ENCODE measurements around the gene PRR33.

Gene PRR33

DNA sequence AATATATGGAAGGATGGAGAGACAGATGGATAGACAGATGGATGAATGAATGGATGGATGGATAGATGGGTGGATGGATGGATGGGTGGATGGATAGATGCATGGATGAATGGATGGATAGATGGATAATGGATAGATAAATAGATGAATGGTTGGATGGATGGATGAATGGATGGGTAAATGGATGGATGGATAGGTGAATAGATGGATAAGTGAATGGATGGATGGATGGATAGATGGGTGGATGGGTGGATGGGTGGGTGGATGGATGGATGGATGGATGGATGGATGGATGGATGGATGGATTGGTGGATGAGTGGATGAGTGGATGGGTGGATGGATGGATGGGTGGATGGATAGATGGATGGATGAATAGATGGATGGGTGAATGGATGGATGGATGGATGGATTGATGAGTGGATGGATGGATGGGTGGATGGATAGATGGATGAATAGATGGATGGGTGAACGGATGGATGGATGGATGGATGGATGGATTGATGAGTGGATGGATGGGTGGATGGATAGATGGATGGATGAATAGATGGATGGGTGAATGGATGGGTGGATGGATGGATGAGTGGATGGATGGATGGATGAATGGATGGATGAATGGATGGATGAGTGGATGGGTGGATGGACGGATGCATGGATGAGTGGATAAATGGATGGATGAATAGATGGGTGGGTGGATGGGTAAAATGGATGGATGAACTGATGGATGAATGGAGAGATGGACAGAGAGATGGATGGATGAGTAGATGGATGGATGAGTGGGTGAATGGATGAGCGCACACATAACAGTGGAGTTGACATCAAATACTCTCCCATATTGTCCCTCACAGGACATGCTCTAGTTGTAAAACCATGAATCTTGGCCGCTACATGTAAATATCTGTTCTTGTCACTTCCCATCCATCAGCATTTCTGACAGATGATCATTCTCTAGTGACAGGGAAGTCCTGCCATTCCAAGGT is 30.0 kb downstream of the PRR33 start:
- no peak for DNase-seq

DNA sequence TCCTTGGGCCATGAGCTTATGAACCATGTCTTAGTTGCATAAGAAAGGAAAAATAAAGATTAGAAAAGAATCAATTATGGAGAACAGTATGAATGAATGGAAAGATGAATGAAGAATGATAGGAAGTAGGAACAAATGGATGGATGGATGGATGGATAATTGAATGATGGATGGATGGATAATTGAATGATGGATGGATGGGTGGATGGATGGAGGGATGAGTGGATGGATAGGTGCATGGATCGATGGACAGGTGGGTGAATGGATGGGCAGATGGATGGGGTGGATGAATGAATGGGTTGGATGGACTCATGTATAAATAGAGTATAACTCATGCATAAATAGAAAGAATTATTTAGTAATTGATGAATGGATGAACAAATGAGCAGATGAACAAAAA is 31.6 kb downstream of the PRR33 start:
- DNase-seq, result no peak

DNA sequence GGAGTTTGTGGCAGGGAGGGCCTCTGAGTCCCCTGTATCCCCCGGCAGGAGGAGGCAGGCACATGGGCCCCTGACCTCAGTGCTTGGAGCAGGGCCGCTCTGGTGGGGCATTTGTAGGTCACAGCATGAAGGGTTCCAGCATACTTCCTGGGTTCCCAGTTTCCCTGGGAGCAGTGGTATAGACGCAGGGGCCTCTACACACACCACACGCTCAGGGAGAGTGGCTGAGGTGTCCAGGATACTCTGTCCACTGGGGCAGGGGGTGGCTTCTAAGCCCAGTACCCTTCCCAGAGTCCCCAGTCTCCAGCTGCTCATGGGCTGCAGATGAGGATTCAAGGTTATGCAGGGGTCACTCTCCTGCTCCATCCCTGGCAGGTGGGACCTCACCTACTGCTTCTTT is 32.7 kb downstream of the PRR33 start:
- DNase-seq, result no peak

DNA sequence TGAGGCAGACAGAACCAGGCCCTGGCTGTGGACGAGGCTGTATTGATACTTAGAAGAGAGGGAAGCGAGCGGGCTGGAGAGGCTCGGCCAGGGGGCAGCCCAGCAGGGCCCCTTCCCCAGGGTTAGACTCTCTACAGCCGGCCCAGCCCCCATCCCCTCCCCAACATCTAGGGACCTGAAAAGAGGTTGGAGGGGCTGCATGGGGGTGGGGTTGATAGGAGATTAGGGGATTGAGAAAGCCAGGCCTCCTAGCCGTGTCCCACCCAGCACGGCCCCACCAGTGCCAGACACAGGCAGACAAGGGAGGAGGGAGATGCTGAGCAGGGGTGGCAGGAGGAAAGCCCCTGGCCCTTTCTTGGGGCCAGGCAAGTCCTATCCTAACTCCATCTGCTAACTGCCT is 33.1 kb downstream of the PRR33 start:
- no peak for DNase-seq

DNA sequence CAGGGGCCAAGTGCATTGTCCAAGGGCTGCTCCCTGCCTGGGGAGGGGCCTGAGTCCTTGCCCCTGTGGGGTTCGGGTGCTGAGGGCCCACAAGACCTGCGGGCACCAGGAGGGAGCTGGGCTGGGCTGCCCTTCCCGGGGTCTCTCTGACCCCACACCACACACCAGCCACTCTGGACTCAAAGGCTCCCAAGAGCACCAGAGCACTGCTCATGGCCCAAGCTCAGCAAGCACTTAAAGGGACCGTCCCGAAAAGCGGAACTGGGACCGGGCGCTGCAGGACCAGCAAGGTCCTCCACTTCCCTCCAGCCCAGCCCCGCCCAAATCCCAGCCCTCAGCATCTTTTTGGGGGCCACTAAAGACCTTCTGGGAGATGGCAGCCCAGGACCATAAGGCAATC is 33.5 kb downstream of the PRR33 start:
- DNase-seq, result no peak

DNA sequence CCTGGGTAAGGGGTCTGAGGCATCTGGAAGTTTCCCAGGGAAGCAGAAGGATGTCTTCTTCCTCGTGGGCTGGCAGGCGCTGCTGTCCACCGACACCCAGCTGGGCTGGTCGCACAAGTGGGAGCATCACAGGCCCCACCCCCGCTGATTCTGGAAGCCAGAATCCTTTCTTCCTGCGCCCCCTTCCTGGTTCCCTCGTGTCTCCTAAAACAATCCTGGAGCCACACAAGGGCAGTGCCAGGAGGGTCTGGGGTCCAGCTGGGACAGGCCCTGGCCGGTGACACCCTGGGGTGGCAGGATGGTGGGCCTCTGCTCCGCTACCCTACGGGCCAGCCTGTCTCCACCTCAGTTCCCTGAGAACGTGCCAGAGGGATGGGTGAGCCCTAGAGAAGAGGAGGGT is 34.6 kb downstream of the PRR33 start:
- no peak for DNase-seq

DNA sequence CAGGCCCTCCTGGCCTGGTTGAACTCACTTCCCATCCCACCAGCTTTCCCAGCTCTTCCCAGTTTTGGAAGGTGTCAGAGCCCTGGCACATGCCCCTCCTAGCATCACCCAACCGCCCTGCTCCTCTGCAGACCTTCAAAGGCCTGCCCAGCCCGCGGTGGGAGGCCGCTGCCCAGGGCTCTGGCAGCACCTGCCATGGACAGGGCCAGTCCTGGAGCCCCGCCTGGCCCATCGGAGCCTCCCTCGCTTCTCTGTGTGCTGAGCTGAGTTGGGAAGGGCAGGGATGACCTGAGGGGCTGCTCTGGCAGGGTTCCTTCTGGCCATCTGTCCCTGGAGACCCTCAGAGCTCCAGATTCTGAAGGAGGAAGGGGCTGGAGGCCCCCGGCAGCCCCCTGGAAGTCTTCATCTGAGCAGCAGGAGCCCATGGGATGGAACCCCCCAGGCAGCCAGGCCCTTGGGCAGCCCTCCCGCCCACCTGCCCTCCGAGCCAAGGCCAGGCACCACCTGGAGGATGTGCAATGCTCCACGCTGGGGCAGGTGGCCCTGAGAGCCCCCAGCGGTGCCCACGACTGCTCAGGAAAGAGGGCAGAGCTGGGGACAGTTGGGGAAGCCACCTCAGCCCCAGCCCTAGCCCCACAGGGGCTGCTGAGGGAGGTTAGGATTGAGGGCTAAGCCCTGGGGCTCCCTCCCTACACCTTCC is 35.2 kb downstream of the PRR33 start:
- DNase-seq, result no peak

DNA sequence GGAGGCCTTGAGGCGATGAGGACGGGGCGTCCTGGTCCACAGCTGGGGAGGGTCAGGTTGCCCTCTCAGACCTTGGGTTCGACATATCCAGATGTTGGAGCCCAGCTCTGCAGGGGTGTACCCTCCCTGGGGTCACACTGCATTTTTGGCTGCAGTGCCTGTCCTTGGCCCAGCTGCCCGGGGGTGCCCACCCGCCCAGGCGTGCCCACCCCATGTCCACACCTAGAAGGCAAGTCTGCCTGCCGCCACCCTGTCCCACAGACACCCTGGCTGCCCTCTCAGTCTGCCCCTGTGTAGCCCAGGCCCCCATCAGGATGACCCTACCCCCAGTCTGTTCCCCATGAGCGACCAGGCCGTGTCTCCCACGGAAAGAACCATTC is 35.8 kb downstream of the PRR33 start:
- DNase-seq, result no peak

DNA sequence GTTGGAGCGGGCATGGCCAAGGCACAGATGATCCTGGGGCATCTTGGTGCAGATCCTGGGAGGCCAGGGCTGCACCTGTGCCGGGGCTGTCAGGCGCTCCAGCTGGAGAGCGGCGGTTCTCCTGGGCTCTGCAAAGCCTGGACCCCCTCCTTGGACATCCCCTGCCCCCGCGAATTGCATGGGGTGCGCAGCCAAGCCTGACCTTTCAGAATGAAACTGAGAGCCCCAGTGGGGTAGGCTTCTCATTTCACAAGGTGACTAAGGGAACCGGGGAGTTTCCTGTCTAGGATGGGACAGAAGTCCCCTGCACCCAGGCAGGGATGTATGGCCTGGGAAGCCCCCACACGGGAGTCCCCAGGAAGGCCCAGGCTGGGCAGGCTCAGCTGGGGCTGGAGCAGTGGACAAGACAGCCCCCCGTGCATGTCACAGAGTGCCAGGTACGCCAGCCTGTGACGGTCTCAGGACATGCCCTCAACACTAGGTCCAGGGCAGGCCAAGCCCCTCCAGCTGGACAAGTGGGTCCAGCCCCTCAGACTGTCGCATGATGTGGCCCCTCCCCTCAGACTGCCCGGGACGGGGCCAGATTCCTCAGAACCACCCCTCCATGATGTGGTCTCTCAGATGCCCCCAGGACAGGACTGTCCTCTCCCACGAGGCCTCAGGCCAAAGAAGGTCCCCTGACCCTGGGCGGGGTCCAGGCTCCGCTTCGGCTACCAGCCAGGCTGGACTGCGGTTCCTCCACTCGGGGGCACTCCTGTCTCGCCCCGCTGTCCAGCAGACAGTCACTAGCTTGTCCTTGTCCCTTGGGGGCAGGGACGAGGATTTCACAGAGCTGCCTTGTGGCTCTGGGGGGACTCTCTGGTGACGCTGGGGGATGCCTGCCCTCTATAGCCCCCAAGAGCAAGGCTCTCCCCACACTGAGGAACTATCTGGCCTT is 36.5 kb downstream of the PRR33 start:
- DNase-seq, result no peak

DNA sequence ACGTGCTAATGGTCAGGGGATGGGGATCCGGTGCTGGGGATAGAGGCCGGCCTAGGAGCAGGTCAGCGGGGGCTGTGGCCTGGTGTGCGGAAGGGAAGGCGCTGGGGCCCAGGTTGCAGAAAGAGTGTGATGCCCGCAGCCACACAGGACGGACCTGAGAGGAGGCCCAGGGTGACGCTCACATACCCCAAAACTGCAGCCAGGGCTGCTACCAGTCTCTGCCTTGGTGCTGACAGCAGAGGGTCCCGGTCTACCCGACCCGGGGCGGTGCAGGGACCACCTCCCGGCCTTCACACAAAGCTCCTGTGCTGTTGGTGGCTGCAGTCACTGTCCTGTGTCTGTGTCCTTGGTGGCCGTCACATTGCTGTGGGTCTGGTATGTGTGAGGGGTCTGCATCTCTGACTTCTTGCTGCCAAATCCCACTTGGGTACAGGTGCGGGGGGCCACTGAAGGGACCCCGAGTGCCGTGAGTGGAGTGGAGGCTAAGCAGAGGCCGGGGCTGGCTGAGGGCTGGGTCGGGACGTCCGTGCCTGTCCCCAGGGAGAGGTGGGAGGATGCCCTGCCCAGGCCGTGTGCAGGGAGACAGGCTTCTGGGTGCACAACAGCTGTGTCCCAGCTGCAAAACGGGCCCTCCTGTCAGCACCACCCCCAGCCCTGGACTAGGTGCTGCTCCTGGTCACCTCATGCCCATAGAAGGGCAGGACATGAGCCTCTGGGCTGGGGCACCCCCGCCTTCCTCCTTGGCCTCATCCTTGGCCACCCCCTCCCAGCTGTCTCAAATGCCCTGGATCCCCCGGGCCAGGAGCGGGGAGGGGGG is 37.4 kb downstream of the PRR33 start:
- DNase-seq, result no peak

DNA sequence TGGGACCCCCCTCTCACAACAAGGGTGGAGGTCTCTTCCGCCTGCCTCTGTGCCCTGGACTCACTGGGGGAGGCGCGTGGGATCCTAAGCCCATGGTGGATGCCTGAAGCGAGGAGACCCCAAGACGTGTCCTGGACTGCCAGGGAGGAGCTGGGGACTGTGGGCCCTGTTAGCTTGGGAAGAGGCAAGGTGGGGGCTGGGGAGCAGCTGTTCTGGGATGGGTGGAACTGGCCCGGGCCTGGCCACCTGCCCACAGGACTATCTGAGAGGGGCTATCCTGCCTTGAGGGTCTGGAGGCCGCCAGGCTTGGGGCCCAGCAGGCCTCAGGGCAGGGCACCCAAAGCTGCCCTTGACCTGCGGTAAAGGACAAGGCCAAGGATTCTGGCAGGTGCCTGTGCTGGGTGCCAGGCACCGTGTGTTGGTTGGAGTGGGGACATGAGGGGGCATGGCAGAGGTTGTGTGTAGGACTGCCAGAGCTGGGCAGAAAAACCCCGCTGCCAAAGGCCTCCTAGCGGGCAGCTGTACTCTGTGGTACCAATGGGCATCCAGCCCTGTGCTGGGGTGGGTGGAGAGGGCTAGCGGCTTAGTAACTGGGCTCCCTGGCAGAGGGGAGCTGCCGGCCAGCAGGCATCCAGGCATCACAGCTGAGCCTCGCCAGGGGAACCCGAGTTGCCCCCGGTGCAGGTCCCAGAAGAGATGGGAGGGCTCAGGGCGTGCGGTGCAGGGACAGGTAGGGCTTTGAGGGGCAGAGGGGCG is 38.1 kb downstream of the PRR33 start:
- no peak for DNase-seq

DNA sequence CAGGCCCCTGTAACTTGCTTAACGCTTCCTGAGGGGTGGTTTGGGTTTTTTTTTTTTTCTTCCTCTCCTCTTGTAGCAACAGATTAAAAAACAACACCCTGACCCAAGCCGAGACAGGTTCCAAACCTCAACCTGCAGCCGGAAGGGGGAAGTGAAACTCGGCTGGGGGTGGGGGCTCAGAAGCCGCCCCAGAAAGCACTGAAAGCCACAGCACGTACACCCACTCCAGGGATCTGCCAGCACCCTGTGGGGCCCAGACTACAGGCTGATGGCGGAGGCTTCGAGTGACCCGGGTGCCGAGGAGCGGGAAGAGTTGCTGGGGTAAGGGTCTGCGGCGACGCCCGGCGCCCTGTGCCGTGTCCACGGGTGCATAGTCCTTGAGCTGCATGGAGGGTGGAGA is 38.8 kb downstream of the PRR33 start, which contains the start of gene LSP1:
LSP1 (plus strand) TSS at position 208 of the 400 bp plus-strand sequence; CDS start at position 269, 61 bp downstream.
- DNase-seq, result no peak

DNA sequence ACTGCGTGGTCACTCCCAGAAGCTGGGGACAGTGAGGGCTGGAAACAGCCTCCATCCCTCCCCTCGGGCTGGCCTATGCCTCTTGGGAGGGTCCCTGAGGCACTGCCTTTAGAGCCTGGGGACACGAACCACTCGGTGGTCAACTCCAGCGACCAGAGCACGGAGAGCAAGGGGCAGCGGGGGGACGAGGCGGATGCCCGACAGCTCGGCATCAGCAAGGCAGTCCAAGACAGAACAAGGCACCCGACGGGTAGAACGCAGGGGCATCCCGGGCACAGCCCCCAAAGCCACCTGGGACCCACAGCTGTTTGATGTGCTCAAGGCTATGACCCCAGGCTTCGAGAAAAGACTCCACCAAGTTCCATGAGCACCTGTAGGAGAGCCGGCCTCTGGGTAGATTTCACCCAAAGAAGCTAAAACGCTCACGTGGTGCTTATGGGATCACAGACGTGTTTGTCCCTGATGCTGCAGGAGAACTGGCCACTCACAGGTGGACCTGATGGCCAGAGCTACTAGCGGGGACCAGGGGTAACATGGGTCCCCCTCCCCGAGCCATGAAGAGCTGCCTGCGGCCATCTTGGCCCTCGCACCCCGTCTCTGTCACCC is 39.3 kb downstream of the PRR33 start:
- no peak for DNase-seq

DNA sequence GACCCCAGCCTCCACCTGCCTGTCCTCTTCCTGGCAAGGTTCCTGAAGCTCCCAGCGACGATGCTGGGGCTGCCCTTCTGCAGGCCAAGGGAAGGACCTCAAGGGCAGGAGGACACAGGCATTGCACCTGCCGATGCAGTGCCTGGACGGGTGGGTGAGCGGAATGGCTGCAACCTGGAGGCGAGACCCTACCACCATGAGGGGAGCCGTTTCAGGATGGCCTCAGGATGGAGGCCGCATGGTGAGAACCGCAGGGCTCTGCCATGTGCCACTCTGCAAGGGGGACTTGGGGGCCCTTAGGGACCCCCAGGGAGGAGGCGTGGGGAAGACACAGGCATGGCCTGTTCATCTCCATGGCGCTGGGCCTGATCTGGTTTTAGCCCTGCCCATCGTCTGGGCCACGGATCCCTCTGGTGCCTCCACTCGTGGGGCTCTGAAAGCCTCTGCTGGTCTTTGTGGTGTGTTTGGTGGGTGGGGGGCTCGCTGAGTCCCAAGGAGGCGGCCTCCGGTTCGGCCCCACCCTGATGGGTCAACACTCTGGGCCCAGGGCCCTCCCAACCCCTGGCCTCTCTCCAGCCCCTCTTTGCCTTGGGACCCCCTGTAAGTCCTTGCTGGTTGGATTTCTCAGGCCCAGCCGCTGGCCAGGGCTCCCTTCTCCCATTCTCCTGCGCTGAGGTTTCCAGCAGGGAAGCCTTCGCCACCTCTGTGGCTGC is 40.1 kb downstream of the PRR33 start:
- DNase-seq, result no peak

DNA sequence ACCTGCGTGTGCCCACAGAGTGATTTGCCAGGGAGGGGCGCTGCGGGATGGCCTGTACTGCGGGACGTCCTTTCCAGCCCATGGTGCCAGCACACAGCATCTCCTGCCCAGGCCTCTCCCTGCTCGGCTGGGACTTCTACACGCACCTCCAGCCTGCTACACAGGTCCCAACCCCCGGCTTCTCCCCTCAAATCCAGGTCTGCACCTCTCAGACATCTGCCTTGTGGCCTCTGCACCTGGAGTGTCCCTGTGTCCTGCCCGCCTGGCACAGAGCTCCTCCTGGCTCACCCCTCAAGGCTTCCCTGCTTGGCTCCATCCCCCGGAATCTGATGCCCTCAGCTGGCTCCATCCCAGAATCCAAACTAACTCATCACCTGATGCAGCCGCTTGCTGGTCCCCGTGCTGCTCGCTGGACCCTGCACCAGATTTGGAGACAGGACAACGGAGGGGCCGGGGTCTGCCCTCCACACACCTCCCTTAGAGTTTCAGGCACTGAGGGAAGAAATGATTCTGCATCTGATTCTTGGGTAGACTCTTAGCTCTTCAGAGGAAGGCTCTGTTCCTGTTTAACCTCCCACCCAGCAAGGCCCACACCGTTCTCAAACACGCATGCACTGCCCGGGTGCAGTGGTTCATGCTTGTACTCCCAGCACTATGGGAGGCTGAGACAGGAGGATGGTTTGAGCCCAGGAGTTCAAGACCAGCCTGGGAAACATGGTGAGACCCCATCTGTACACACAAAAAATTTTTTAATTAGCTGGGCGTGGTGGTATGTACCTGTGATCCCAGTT is 42.9 kb downstream of the PRR33 start:
- DNase-seq, result no peak

DNA sequence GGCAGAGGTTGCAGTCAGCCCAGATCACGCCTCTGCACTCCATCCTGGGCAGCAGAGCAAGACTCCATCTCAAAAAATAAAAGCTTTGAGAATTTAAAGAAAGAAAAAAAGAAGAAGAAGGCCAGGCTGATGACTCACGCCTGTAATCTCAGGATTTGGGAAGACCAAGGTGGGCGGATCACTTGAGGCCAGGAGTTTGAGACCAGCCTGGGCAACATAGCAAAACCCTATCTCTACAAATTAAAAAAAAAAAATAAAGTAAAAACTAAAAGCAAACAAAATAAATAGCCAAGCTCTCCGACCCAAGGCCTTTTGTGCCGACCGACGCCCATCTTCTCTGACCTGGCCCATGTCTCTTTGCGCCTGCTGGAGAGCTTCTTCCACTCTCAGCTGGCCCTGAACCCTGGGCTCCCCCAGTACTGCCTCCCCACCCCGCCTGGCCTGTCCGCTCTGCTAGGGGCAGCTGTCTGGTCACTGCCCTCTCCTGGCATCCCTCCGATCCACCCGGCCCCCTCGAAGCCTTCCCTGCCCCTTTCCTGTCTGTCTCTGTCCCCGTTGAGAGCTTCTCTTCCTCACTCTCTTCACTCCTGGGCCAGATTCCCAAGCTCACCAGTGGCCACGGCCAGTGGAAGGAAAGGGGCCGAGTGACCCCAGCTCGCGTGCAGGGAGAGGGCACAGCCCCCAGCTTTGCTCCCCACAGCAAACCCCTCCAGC is 43.6 kb downstream of the PRR33 start:
- DNase-seq, result no peak

DNA sequence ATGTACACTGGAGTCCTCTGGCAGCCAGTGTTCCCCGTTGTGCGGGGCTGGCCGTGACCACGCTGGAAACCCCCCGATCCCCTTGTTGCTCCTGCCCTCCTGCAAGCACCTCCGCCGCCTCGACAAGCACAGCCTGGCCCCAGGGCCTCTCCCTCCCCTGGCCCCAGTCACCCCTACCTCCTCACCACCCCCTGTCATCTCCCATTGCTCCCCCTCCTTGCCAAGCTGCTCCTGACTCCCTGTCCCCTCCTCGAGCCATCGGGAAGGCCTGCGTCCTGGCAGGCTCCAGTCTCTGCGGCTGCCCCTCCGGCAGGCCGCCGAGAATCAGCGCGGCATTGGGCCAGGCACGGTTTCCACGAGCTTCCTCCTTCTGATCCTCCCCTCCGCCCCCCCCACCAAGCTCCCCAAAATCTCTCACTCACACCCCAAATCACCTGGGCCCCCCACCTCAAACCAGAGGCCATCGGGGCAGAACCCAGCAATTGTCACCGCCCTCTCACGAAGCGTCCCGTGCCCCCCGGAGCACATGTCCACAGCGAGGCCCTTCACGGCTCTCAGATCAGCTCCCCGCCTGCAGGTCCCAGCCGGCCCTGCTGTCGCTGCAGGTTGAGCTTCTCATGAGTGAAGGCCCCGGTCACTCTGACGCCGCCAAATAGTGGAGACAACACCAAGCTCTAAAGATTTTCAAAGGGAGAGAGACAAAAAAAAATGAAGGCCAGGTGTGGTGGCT is 44.5 kb downstream of the PRR33 start:
- no peak for DNase-seq

DNA sequence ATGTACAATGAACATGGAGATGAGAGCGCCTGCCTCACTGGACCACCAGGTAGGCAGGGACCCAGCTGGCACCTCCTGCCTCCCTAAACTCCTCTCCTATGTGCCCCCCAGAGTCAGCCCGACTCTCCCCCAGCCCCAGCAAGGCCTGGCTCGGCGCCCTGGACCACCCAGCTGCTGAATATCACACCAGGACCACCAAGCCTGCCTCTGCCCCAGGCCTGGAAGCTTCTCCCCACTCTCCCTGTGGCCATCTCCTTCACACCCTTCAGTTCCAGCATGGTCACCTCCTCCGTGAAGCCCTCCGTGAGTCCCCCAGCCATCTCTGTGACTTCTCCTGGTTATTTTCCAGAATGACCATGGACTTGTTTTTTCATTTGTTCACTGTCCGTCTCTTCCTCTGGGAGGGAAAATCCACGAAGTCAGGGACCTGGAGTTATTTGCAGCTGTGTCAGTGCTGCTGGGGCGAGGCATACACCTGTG is 45.2 kb downstream of the PRR33 start:
- no peak for DNase-seq
